WI38 (cell line): ENCODE measurements around the gene PLCD1.

Experiments
- H3K4me3 ChIP-seq: 2 replicates; pipeline ENCODE4 v1.5.1; 2011; ENCODE audit warnings: low read depth, mild to moderate bottlenecking, control low read depth, low read length
- TF ChIP-seq, protein P1 (sequence below): IDR thresholded peaks from 2 replicates; pipeline ENCODE4 v1.5.1; 2012; ENCODE audit warnings: low read depth, mild to moderate bottlenecking, control low read depth, low read length

The PLCD1 gene

DNA sequence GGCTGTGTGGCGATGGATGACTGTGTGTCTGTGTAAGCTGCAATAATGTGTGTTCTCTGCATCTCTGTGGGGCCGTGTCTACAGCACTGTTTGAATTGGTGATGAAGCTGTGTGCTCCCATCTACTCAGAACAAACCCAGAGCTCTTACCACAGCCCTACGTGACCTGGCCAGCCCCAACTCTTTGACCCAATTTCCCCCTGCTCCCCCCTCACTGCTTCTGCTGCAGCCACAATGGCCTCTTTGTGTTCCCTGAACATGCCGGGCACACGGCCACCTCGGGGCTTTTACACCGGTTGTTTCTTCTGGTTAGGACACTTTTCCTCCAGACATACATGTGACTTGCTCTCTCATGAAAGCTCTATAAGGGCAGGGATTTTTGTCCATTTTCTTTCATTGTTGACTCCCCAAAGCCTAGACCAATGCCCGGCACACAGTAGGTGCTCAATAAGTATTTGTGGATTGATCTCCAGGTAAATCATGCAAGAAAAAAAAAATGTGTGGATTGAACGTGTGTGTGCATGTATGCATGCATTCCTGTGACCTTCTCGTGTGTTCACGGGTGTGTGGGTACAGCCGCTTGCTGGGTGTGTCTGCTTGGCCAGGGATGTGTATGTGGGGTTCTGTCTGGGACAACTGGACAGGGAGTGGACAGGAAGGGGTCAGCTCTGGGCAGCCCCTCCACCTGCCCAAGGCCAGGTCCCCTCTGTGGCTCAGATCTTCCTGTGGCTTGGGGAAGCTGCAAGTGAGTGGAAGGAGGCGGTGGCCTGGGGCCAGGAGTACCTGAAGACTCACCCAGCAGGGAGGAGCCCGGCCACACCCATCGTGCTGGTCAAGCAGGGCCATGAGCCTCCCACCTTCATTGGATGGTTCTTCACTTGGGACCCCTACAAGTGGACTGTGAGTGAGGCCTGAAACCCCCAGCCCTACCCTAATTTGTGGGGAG, 24.1 kb downstream of the PLCD1 start:
- H3K4me3 ChIP-seq: no peak overlapping the region
- TF ChIP-seq, protein P1, sequence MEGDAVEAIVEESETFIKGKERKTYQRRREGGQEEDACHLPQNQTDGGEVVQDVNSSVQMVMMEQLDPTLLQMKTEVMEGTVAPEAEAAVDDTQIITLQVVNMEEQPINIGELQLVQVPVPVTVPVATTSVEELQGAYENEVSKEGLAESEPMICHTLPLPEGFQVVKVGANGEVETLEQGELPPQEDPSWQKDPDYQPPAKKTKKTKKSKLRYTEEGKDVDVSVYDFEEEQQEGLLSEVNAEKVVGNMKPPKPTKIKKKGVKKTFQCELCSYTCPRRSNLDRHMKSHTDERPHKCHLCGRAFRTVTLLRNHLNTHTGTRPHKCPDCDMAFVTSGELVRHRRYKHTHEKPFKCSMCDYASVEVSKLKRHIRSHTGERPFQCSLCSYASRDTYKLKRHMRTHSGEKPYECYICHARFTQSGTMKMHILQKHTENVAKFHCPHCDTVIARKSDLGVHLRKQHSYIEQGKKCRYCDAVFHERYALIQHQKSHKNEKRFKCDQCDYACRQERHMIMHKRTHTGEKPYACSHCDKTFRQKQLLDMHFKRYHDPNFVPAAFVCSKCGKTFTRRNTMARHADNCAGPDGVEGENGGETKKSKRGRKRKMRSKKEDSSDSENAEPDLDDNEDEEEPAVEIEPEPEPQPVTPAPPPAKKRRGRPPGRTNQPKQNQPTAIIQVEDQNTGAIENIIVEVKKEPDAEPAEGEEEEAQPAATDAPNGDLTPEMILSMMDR: no peak

DNA sequence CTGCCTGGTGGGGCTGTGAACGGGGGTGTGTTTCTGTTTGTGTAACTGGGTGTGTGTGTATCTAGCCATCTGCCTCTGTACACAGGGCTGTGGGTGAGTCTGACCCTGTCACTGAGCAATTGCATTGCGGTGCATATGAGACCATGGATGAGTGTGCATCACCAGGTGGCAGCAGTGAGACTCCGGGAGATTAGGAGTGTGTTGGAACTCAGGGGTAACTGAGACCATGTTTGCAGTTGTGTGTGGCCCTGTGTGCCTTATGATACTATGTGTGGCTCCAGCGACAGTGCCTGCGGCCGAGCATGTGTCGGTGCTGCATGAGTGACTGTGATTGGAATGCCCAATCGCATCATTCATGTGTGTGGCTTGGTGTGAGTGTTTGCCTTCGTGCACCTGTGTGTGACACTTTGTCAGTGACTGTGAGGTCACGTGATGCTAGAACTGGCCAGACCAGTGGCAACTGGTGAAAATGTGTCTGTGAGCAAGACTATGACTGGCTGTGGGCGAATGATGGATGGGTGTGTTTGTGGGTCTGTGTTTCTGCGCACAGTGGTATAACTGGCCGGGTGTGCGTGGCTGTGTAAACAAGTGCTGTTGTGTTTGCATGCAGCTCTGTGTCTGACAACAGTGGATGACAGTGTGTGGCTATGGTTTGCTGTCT, 24.9 kb downstream of the PLCD1 start:
- TF ChIP-seq, protein P1: peak; percentile 67
- no peak overlapping the region for H3K4me3 ChIP-seq

DNA sequence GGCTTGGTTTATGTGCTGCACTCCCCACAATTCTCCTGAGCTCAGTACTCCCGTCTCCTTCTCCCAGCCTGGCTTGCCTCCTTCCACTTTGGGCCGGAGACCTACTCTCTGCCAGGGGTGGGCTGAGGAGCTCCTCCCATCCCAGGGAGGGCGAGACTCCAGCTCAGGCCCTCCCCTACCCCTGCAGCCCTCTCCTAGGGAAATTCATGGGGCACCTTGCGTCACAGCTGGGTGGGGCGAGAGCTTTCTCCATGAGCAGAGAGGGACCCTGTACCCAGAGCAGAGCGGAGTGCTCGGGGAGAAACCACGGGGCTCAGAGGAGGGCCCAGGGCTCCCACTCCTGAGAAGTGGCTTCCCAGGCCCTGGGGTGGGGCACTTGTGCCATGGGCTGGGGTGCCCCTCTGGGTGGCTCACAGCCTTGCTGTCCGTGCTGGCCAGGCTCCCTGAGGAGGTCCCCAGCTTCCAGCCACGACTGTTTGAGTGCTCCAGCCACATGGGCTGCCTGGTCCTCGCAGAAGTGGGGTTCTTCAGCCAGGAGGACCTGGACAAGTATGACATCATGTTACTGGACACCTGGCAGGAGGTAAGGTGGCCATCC, 25.5 kb downstream of the PLCD1 start:
- TF ChIP-seq, protein P1: no peak

DNA sequence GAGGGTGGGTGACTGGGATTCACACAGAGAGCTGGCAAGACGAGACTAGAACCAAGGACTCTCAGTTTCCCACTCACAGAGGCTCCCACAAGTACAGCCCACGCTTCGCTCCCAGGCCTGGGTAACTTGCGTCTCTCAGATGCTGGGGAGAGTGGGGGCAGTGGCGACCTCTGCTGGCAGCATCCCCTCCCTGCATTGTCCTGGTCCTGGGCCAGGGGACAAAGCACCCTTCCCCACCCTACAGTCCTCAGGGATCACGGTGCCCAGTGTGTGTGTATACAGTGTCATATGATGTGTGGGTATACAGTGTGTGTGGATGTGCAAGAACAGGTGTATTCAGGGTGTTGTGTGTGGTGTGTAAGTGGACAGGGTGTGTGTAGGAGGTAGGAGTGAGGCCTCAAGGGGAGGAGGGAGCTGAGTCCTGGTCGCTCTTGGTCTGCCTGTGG, 26.0 kb downstream of the PLCD1 start:
- H3K4me3 ChIP-seq: no peak overlapping the region
- TF ChIP-seq, protein P1: peak; percentile 83

More for the DNA sequence above, 25.5 kb downstream of the PLCD1 start:
- H3K4me3 ChIP-seq: no peak overlapping the region

DNA sequence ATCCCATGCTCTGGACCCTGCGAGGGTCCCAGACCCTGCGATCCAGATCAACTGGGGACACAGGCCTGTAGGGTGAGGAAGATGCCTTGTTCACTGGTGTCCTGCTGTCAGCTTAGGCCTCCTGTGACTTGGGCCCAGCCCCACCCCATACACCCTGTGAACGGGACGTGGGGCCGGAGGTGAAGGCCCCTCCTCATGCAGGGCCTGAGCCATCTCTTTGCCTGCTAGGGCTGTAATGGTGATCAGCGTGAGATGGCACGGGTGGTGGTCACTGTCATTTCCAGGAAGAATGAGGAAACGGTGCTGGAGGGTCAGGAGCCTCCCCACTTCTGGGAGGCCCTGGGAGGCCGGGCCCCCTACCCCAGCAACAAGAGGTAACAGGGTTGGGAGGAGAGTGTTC, 26.5 kb downstream of the PLCD1 start:
- TF ChIP-seq, protein P1: no peak
- no peak overlapping the region for H3K4me3 ChIP-seq

DNA sequence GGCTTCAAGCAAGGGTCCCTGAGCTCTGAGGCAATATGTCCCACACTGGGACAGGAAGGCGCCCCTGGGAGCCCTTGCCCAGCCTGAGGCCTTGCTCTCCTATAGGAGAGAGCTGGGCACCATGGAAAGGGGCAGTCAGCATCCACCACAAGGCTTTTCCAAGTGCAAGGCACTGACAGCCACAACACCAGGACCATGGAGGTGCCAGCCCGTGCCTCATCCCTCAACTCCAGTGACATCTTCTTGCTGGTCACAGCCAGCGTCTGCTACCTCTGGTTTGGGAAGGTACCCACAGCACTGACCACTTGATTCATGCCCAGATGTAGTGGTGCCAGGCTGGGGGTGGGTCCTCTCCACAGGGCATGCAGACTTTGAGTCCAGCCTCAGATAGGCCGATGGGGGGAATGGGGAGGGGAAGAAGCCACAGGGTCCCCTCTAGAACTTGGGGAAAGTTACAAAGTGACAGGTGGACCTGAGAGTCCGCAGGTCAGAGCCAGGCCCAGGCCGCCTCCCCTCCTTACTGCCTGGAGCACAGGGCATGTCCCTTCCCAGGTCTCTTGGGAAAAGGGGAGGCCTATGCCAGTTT, 27.1 kb downstream of the PLCD1 start:
- TF ChIP-seq, protein P1: no peak

More for the DNA sequence above, 27.1 kb downstream of the PLCD1 start:
- H3K4me3 ChIP-seq: no peak overlapping the region
